CD4-positive, alpha-beta T cell treated with Interleukin-21 for 1 hour (primary cell): ENCODE data around the gene APBA1.

Experiments used
- DNase-seq: peaks from one replicate; pipeline ENCODE4 v3.0.0-alpha.2; 2020

Gene APBA1

DNA sequence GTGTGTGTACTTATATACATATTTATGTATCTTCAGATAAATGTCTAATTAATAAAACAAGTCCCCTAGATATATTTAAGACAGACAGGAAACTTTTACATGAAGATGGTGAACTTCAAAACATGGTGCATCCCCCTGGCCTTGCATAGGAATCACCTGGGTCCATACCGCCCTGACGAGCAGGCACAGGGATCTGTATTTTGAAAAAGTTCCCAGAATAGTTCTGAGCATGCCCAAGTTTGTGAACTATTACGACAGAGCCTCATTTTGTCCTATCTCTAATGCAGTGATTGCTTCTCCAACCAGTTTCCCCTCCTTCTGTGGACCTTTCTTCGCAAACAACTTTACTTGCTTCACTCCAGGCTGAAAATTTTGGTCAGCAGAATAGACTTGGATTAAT is 98.1 kb downstream of the APBA1 start:
- no peak for DNase-seq

DNA sequence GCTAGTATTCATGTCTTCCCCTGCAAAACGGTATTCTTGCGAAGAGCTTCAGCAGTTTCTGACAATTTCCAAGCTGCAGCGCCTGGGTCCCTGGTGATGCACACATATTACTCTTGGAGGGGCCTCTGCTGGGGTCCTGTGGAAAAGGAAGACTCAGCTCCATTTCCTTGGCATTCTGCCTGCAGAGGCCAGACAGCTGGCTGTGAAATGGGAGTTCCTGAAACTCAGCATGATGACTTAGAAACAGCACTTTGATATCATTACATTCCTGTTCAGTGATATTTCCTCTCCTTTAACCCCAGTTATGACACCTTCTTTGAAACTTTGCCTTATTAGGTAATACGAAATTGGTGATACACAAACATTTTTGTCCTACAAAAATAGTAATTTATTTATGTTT is 98.5 kb downstream of the APBA1 start:
- no peak for DNase-seq

DNA sequence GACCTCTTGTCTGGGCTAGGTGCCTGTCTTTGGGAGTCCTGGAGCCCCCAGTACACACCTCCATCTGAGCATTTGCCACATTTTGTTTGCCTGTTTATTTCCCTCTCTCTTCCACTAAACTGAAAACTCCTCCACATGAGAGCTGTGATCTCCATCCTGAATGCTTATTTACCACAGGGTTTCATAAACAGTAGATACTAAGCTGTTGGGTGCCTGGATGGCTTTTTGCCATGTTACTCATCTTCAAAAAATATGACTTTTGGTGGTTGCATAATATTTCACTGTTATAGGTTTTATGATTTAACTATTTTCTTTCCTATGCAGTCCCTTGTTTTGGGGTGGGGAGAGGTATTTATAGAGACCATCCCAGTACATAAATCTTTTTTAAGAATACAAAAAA is 99.6 kb downstream of the APBA1 start:
- DNase-seq: no peak

DNA sequence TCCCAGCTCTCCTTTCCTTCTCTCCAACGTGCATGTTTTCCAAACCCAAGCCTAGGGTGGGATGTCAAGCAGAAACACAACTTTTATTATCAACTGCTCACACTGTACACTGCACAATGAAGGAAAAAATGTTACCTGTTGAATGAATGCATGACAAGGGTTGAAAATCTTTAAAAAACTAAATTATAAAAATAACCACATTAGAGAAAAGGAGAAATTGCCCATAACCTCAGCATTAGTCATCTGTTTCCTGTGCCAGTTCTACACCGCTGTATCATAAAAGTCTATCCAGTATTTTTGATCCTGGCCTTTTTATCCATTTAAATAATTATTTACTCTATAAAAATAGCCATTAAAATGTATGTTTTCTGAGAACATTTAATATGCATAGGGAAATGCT is 101.1 kb downstream of the APBA1 start:
- no peak for DNase-seq

DNA sequence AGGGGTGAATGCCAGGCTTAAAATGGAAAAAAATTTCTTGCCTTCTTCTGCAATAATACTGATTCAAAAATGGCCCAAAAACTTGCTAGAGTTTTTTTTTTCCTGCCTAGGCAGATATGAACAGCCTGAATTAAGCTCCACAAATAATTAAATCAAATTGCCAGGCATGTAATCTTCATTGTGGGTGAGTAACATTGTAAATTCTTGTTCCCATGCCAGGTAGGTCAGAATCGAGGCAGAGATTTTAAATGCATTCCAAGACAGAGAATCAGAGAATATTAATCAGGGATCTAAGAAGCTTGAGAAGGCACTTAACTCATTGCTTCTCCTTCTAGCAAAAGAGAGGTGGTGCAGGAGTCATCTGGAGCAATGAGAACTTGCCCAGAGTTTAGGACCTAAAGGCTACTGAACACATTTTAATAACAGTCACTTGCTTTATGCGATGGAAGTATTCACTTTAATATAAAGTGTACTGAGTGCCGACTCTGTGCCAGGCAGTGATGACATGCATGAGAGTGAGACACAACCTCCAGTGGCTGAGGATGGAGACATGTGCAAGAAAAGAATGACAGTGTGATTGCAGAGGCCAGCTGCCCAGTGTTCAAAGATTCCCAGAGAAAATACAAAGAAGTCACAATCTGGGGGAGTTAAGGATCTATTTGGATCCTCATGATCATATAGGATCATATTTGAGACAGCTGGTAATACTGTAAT is 102.3 kb downstream of the APBA1 start:
- no peak for DNase-seq

DNA sequence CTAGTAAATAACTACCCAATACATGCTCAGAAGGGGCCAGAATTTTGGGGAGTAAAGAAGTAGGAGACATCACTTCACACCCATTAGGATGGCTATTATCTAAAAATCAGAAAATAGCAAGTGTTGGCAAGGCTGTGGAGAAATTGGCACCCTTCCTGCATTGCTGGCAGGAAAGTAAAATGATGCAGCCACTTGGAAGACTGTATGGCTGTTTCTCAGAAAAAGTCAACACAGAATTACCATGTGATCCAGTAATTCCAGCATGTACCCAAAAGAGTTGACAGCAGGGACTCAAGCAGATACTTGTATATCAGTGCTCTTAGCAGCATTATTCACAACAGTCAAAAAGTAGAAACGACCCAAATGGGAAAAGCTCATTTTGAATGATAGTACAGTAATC is 107.6 kb downstream of the APBA1 start:
- DNase-seq: no peak

DNA sequence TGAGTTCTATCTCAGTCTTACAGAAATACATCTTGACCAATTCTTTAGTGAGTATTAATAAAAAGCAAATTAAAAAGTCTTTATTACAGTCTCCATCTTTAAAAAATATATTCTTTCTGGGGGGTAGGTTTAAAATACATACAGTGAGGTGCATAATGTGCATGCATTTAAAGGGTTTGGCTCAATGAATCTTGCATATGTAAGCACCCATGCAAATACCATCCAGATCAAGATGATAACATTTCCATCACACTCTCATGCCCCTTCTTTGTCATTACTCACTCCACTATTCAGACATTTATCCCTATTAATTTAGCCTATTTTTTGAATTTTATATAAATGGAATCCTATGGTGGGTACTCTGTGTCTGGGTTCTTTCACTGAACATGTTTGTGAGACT is 113.0 kb downstream of the APBA1 start:
- DNase-seq: no peak

DNA sequence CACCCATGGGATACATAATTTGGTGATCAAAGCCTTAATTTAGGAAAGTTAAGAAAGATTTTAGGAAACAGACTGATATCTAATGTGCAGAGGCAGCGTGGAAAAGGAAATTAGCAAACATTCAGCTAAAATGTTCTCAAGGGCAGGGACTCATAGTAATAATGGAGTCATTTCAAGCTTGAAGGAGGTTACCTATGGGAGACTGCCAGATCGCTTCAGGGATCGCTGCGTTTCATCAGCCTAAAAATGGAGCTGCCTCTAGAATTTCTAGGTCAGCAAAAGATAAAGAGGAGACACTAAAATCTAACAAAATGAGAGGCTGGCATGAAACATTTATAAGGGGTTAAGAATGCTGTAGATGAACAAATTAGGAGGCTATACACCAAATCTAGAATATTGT is 115.5 kb downstream of the APBA1 start:
- DNase-seq: no peak

DNA sequence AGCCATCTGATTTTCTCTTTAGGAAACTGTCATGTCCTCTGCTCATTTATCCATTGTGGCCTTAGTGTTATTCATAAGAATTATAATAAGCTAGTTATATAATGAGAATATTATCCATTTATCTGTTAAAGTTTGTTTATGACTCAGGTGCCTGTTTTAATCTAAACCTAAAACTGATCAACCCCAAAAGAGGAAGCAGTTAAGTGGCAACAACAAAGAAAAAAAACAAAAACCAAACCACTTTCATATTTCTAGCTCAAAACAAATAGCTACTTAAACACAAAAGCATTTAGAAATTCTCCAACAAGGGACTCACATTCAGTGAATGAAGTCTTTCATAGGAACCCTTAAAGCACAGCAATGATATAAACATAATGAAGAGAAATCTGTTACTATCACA is 116.4 kb downstream of the APBA1 start:
- no peak for DNase-seq

DNA sequence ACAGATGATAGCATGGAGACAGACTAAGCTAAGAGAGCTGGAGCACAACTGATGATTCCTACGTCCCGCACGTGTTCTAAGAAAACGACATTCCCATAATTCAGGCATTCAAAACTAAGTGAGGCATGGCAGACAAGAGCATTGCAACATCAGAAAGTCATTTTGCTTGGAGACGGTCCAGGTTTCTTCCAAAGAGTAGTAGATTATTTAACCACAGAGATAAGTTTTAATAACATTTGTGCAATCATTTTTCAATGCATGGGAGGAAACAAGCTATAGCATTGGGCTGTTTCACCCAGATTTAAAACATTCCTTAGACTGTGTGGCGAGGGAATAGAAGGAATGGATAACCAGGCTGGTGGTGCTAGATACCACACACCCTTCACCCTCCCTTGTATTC is 117.2 kb downstream of the APBA1 start:
- no peak for DNase-seq

DNA sequence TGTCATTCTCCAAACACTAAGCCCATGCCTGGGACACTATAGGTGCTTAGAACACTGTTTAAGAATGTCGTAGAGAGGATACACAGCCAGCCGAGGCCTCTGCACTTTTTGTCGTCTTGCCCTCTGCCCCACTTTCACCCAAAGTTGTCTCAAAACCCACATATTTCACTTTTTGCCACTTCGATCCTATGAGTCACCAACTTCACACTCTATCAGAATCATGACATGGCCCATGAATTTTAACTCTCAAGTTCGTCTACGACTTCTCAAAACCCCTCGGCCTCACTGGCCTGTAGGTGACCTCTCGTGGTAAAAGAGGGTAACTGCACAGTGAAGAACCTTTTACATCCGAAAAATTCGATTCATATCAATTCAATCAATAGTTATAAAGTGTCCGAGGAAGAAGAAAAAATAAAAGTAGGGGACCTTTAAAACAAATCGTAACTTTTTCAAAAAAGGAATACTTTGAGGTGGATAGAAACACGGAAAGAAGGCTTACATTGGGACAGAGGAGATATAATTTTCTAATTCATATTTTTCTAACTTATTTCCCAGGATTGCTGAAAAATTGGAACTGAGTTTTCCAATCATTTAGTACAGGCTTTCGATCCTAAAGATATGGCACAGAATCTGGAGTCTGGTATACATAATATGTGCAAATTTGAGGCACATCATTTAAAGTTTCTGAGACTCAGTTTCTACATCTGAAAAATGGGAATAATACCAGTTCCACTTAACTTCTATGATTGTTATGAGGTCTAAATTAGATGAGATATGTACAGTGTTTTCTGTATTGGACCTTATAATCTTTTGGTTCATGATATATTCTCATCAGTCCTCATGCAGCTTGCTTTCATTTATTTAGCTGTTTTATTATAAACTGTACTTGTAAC is 122.6 kb downstream of the APBA1 start:
- DNase-seq: peak; percentile 43

DNA sequence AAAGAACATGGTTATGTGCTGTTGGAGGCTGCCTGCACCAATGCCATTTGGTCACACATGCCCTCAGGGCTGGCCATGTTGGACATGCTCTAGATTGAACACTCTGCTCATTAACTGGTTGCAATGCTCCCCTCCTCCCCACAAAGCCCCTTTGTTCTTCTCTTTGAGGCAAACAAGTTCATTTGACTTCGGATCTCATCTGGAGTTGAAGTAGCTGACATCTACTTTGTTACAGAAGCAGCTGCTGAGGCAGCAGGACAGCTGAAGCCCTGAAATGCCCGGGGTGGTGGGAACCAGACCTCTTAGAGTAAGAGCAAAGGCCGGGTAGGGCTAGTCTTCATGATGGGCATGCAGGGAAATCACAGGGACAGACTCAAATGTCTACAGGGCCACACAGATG is 123.5 kb downstream of the APBA1 start:
- no peak for DNase-seq

DNA sequence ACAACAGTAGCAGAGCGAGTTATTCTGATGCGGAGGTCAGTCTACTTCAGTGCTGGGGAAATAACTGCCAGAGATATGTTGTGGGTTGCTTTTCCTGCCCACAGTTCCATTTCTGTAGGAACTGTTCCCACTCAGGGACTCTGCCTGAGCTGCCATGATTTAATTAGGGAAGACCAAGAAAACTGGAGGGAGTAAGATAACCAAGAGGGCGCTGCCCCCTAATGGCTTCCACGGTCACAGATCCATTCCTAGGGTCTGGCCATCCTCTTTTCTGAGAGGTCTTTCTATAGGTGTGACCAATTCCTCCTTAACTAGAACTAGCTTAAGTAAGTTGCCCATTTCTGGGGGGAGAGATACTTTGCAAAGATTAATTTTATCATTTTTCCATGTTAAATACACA is 125.9 kb downstream of the APBA1 start:
- no peak for DNase-seq

DNA sequence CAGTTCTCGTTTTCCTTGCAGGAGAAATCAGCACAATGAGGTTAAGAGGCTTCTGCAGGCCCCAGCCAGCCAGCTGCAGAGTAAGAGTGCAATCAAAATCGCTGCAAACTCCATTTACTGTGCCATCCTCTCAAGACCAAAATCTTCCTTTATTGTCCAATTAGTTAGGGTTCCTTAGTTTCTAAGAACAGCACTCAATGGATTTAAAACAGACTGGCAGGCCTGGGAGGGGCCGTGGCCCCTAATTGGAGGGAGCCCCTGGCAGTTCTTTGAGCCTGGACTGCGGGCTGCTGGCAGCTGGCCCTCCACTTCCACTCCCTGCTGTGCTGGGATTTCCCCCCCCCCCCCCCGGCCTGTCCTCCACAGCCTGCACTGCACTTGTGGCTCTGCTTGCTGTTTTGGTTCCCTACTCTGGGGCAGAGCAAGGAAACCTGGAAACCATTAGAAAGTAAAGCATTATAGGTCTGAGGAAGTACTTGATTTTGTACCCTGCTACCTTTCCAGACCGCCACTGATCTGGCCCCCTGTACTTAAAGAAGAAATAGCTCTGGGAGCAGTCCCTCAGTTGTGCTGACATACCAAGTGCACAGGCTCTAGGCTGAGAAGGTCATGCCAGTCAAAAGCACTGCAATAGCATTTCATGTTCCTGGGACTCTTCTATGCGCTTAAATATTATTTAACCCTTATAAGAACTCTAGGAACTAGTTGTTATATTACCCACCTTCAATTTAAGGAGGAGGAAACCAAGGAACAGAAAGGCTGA is 129.0 kb downstream of the APBA1 start:
- DNase-seq: no peak

DNA sequence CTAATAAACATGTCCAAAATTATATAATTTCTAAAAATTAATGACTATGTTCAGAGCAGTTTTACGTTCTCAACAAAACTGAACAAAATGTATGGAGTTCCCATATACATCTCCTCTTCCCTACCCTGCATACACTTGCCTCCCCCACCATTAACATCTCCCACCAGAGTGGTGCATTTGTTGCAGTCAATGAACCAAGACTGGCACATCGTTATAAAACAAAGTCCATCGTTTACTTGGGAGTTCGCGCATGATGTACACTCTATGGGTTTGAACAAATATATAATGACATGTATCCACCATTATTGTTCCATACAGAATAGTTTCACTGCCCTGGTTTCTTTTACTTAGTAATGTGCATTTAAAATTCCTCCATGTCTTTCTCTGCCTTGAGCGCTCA is 130.1 kb downstream of the APBA1 start:
- no peak for DNase-seq

DNA sequence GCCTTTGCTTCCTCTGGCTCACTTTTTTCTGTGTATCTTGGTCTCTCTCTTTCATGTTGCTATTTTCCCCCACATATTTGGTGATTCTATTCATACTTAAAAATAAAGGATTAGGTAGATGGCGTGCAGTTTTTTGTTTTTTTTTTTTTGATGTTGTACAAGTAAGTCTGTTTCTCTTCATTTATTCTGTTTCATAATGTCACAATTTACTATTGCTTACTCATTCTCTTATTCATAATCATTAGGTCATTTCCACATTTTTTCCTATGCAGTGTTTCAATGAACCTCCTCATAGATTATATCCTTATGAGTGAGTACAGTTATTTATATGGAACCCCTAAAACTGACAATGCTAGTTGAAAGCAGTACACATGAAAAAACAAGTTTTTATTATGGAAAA is 136.3 kb downstream of the APBA1 start:
- no peak for DNase-seq

DNA sequence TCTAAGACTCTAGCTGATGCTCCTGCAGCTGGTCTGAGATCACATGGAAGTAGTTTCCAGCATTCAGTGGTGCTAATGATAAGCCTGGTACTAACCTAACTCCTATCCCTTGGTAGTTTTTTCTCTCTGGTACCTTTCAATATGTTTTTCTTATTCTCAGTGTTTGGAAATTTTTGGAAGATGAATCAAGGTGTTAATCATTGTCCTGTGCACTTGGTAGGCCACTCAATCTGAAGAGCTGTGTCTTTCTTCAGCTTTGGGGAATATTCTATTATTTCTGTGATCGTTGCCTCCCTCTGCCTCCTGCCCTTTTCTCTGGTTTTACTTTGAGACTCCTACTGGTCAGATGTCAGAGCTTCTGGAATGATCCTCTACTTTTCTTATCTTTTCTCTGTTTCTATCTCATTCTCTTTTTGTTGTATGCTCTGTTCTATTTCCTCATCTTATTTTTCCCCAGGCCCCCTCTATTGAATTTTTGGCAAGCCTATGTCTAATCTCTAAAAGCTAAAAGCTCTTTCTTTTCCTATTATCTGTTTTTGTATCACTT is 136.8 kb downstream of the APBA1 start:
- DNase-seq: no peak

DNA sequence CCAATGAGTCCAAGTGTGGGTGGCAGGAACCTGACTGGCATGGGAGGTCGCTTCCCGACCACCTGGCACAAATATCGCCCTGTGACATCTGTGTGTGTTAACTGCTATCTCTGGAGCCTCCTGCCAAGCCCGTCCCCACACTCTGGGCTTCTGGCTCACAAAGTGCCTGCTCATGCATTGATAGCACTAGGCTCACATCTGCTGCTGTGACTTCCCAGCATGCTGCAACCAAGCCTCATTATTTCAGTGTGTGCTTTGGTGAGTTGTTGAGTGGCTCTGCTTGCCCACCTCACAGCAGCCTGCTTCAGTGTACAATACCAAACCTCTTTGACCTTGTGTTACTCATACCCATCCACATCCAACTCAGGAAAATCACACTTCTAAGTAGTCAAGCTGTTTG is 139.8 kb downstream of the APBA1 start:
- no peak for DNase-seq

DNA sequence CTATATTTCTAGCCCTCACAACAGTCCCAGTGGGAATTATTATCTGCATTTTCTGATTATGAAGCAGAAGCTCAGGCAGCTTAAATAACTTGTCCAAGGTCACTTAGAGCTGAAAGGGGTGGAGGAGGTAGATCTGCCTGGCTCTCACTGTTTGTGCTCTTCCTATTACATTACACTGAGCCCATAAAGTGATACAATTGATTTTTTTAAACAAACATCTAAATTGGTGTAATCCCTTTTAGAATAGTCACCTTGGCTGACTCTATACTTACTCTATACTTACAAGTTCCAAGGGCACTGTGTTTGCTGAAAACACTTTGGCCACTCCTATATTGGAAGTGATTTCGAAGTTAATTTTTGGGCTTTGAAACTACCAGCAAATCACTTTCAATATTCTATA is 144.7 kb downstream of the APBA1 start:
- DNase-seq: no peak

DNA sequence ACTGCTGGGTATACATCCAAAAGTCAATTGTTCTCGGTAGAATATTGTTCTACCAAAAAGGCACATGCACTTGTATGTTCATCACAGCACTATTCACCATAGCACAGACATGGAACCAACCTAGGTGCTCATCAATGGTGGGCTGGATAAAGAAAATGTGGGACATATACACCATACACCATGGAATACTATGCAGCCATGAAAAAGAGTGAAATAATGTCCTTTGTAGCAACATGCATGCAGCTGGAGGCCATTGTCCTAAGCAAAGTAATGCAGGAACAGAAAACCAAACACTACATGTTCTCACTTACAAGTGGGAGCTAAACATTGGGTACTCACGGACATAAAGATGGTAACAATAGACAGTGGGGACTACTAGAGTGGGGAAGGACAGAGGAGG is 145.5 kb downstream of the APBA1 start:
- no peak for DNase-seq

DNA sequence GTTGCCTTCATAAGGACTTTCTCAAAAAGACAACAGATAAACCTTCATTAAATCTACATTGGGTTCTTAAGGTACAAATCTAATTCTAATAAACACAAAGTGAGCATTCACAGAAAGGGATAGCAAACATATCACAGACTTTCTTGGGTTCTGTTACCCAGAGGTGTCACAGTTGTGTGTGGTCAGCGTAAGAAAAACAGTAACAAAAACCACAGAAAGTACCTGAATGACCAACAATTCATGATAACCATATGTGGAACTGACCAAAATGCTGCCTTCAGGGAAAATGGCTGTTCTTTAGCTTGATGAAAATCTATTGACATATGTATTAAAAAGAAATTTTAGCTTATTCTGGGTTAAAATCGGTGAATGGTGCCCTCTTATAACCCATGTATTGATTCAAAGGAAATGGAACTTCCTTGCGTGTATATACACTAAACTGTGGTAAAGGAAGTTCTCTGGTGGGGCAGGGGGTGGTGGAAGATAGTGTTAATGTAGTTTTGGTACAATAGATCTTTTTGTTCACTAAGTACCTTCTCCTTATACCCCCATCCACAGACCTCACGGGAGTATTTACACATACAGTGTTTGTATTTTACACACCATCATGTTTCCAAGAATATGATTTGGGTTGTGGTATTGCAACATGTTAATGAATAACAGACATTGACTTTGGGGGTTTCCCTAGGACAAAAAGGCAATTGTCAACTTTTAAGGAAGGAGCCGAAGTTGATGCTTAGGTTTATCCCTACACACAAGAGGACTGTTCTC is 152.5 kb downstream of the APBA1 start:
- DNase-seq: no peak
